NK-92 treated with Interleukin-12 subunit alpha and Interleukin-12 subunit beta, amount 100 ng/mL, for 24 hours (cell line): ENCODE results near the gene RAPGEF6.
"Not testable (repeated sequence)": the region's sequence is repeated elsewhere in the genome, so short reads cannot be mapped to it uniquely, and the experiment has no call there.

Experiments used
- DNase-seq: peaks from one replicate; lab custom pipeline; 2025; lab: John Stamatoyannopoulos, UW

Gene RAPGEF6

DNA sequence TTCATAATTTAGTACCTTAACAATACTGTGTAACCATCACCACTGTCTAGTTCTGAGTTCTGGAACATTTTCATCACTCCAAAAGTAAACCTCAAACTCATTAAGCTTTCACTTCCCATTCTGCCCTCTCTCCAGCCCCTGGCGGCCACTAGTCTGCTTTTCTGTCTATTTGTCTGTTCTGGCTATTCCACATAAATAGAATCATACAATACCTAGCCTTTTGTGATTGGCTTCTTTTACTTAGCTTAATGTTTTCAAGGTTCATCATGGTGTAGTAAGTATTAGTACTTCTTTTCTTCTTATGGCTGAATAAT, 138.7 kb downstream of the RAPGEF6 start:
- no peak for DNase-seq

DNA sequence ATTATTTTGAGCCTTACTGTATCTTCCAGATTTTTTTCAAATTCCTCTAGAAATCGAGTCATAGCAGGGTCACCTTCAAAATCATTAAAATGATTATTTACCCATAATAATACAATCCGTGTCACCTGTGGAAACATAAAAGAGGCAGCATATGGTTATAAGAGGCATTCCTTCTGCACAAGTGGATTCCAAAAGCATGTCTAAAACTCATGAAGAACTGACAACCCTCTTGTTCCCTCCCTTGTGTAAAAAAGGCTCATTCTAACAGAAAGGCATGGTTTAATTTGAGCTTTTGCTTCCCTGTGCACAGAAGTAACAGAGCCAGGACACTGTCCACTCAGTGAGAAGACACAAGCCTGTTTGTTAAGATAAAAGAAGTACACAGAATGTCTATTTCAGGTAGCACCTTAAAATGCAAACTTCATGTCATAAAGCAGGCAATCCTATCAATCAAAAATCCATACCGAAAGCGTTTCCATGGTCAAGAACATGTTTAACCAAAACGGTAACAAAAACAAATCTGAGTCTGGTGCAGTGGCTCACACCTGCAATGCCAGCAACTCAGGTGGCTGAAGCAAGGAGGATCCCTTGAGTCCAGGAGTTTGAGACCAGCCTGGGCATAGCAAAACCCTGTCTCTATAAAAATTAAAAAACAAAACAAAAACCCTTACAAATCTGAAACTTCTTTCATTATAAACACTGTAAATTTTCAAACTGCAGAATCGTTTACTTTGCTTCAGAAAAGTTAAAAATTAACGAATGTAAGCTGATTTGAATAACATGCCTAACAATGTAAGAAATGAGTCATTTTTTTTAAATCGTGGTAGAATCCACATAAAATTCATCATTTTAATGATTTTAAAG, 139.3 kb downstream of the RAPGEF6 start:
- no peak for DNase-seq

DNA sequence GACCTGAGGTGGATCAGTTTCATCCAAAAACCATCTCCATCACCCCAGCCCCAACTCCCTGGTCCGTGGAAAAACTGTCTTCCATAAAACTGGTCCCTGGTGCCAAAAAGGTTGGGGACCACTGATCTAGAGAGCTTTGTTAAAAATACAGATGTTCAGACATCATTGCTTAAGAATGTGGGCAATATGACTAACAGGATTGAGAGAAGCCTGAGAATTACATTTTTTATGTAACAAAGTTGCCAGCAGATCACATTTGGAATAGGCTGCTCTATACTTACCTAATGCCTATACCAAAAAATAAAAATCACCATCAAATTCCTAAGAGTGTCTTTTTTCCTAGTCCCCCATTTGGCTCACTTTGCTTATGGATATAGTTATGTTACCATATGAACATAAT, 143.3 kb downstream of the RAPGEF6 start:
- DNase-seq: no peak

DNA sequence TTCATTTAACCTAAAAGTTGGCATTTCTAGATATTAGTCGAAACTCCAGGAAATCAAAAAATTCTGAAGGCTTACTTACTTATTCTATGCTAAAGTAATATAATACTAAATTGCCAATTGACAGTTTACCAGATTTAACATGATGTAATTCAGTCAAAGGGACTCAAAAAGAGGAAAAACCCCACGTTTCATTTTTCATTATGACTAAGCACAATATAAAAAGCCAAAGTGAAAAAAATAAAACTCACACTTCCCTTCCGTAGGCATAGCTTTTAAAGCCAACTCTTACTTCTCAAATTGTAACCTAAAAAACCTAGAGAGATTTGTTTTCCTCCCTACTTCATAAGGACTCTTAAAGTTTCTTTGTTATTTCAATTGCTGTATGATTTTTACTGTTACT, 146.6 kb downstream of the RAPGEF6 start:
- no peak for DNase-seq

DNA sequence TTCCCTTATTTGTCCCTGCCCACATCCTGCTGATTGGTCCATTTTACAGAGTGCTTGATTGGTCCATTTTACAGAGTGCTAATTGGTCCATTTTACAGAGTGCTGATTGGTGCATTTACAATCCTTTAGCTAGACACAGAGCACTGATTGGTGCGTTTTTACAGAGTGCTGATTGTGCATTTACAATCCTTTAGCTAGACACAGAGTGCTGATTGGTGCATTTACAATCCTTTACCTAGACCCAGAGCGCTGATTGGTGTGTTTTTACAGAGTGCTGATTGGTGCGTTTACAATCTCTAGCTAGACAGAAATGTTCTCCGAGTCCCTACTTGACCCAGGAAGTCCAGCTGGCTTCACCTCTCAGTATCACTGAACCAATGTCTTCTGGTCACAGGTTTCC, 147.7 kb downstream of the RAPGEF6 start:
- not testable (repeated sequence) for DNase-seq

DNA sequence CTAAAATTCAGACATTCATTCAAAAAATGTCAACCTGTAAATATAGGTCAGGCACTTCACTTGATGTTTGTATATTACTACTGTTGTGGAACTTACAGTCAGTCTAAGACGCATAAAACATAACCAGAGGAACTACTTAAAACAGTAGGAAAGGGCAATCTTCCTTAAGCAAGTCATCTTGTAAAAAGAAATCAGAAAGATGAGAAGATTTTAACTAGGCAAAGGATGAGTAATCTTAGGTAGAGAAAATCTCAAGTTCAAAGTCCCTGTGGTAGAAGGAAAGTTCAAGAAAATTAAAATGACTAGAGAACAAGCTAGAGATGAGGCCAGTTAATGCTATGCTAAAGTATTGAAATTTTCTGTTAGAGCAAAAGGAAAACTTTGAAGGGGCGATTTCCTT, 152.4 kb downstream of the RAPGEF6 start:
- no peak for DNase-seq

DNA sequence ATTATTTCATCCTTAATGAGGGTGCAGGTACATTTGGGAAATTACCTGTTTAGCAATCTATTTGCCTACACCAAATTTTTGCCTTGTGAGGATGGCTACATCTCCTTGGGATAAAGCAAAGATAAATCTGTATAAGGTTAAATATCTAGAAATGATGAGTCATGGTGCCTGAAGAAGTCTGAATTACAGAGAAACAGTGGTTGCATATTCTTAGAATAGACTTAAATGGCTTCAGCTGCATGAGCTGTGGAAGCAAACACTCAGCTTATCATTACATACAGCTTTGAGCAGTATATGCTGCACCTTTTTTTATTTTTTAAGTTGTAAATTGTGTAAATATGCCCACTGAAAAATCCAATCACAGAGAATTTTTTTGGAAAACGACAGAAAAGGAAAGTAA, 153.5 kb downstream of the RAPGEF6 start:
- DNase-seq: no peak

DNA sequence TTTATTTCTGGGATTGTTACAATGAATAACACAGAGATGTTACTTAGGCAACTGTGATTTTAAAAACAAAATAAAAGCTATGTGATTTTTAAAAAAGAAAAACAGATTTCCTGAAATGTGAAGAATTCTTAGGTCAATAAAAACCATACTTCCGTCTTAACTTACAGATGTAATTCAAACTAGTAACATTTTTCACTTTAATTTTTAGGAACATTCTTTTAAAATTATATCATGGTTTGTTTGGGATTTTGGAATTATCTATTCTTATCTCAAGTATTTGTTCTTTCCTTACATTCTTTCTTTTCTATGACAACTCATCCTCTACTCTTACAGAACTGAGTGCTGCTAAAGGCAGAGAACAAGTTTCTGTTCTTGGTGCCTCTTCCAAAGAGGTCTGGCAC, 159.5 kb downstream of the RAPGEF6 start:
- no peak for DNase-seq

DNA sequence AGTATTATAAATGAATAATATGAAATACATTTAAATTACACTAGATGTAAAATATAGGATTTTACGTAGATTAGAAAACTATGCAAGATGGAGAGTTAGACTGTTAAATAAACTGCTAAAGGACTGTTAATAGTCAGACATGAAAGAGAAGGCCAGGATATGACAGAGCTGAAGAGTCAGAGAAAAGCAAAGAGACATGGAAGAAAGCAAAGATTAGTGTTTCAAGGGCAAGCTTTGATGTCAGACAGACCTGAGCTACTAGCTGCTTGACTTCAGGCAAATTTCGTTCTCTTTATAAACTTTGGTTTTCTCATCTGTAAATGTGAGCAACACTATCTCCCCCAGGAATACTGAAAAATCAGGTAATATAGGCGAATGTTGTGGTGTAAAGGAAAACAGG, 161.3 kb downstream of the RAPGEF6 start:
- no peak for DNase-seq

DNA sequence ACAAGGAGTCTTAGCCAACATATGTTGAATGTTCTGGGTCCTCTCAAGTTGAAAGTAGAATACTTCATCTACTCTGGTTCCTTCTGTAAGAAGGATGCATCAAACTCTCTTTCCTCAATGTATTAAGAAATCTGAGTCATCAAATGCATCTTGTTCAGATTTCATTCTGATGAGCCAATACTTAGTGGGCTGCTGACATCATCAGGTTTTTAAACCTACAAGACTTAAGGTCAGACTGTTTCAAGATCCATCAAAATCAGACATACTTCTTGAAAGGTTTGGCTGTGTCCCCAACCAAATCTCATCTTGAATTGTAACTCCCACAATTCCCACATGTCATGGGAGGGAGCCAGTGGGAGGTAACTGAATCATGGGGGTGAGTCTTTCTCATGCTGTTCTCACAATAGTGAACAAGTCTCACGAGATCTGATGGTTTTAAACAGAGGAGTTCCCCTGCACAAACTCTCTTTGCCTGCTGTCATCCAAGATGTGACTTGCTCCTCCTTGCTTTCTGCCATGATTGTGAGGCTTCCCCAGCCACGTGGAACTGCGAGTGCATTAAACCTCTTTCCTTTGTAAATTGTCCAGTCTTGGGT, 168.8 kb downstream of the RAPGEF6 start:
- no peak for DNase-seq

DNA sequence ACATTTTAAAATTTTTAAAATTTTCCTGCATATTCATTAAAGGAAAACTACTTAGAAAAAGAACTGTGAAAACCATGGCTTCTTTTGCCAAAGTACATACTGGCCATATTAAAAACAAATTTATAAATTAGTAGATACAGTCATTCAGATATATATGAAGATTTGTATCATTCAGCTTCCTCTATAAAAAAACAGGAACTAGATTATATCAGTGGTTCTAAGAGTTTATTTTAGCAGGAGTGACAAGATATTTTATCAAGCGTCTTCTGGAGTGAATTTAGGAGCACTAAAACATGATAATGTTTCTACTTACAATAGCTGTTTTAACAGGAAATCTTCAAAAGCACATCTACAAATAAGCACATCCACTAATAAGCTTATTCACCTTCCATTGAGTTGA, 171.4 kb downstream of the RAPGEF6 start:
- DNase-seq: no peak

DNA sequence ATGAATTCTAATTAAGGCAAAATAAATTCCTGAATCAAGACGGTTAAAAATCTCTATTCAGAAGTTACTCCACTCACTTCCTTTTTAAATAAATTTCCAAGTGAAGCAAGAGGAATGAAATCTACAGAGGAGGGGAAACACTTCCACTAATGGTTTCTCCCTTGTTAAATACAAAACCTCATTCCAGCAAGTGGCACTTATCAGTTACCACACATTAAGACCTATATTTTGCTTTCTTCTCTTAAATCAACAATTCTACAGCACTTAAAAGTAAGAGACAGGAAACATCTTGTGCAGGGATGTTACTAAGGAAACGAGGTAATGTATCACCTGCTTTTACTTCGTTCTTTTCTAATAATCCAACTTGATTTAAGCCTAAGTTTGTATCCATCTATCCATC, 172.6 kb downstream of the RAPGEF6 start:
- no peak for DNase-seq

DNA sequence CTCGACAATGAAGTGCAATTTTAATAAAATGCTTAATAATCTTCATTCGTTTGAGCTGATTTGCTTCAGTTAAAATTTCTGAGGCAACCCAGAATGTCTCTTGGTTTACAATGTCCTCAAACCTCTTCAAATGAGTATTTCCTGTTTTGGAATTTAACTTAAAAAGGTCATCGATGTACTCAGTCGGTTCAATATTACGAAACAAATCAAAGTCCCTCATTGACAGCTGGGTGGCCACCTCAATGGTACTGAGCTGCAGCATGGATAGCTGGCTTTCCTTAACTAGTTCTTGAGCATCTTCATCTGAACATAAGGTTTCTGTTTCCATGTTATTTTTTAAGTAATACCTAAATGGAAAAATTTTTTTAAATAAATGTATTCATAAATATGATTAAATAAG, 173.3 kb downstream of the RAPGEF6 start:
- no peak for DNase-seq

DNA sequence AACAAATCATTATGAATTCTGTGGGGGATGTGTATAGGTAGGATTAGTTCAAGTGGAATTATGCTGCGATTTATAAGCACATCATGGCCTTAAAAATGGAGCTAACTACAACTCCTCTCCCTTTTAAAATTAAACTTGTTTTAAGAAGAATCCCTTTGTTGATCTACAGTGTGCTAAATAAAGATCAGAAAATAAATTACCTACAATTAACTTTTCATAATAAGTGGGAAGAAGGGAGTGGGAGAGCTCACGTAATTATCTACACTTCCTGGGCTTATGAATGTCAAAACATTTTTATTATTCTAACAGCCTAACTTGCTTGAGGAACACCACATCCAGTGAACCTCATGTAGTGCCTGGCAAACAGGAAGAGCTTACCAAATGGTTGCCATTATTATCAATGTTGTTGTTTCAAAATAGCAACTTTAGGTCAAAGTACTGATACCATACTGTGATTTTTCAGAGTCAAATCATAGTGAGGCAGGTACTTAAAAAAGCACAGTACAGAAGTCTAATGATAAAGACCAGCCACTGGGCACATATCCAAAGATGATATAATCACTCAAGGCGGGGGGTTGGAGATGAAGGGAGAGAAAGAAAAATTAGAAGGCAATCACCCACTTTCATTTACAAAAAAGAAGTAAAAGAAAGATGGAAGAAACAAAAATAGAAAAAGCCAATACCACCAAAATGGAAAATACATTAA, 174.0 kb downstream of the RAPGEF6 start:
- DNase-seq: no peak

DNA sequence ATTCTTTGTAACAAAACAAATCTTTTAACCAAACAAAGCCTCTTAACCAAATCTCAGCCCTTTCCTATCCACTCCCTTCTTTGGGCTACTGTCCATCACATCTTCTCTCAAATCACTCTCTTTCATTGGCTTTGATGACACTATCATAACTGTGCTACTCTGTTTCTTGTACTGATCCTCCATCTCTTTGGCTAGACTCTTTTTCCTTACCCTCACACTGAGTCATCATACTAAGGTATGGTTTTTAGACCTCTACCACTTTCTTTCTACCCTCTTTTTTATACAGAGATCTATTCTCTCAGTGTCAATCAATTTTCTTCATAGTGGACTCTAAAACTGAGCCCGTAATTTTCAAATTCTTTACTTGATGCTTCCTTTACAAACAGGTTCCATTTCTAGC, 174.9 kb downstream of the RAPGEF6 start:
- DNase-seq: no peak

DNA sequence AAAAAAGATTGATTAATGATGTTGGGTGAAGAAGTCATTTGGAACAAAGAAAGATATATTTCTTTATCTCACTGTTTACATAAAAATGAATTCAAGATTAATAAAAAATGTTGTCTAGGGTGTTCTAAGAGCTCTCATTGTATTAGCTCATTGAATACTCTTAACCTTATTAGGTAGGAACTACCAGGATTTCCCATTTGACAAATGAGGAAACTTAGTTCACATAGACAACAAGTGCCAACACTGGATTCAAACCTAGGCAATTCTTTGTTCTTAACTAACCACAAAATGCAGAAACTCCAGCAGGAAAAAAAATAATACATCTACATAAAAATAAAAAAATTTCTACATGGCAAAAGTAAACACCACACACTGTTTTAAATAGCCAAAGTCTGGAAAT, 175.8 kb downstream of the RAPGEF6 start:
- DNase-seq: no peak

DNA sequence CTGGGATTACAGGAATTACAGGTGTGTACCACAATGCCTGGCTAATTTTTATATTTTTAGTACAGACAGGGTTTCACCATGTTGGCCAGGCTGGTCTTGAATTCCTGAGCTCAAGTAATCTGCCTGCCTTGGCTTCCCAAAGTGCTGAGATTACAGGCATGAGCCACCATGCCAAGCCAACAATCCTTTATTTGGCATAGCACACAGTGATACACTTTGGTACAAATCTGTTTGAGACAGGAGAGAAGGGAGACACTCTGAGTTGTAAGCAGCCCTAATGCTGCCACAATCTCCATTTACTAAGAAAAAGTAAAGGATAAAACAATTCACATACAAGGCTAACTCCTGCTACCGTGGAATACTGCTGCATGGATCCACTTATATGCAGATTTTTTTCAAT, 177.8 kb downstream of the RAPGEF6 start:
- no peak for DNase-seq

DNA sequence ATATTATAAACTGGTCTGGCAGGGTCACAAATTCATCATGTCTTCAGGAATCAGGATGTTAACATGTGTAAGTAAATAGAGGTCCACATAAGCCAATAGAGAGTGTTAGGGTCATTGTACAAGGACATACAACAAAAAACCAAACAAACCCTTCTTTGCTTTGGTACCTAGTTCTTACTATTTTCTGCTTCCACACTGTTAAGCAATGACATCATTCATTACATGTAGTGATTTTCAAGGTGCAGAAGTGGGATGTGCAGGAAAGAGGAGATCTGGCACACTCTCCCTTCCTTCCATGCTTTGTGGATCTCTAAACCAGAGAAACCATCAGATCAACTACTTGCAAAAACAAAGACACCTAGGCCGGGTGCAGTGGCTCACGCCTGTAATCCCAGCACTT, 184.1 kb downstream of the RAPGEF6 start:
- DNase-seq: no peak

DNA sequence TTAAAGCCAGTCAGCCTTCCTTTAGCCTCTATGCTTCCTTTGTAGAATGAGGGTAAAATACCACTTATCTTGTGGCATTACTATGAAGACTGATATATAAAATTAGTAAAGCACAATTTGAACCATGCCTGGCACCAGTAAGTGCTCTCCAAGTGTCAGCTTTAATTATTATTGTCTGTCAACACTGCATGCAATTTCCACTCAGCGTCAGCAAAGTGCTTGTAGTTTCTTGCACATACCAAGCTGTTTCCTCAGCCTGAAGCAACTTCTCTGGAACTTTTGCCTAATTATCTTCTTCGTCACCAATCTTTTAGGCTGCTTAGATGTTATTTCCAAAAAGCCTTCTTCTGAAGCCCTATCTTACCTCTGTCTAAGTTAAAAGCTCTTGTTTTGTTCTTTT, 193.8 kb downstream of the RAPGEF6 start:
- no peak for DNase-seq

DNA sequence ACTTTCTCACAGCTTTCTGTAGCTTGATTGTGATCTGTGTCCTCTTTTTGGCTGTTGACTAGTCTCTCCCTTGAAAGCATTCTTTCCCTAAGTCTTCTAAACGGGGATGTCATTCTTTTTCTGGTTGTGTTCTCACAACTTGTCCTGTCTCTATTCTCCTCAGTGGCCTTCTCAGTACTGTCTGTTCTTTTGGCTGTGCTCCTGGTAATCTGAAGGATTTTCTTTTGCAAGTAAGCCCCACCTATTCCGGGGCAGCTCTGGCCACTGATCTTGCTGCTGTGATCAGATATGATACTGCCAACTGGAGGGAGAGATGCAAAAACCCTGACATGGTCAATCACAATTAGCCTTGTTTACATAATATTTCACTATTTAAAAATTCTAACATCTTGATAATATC, 198.9 kb downstream of the RAPGEF6 start:
- no peak for DNase-seq

DNA sequence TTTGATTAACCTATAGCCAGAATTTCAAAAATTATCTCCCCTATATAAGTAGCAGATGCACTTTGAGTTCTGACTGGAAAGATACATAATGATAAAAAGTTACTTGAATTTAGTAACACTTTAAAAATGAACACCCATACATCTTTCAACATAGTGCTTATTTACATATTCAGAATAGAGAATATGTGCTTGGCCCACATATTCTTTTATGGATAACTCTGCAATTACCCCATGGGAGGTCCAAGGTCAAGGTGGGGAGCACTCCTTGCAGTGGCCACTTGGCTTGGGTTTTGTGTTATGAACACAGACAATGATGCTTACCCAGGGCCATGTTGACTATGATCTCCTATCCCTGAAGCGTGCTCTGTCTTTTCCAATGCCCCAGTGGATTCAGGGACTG, 201.9 kb downstream of the RAPGEF6 start:
- no peak for DNase-seq

DNA sequence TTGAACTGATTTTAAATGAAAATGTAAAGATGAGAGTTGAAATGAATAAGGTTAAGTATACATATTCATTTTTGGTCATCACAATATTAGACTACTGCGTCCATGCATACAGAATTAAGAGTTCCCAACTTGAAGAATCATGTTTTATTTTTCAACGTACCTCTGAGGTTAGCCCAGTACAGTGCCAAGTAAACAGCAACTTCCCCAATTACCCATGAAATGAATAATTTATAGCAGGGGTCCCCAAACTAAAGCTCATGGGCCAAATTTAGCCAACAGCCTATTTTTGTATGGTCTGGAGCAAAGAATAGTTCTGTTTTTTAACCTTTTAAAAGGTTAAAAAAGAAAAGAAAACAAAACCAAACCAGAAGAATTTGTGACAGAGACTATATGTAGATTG, 203.2 kb downstream of the RAPGEF6 start:
- no peak for DNase-seq

DNA sequence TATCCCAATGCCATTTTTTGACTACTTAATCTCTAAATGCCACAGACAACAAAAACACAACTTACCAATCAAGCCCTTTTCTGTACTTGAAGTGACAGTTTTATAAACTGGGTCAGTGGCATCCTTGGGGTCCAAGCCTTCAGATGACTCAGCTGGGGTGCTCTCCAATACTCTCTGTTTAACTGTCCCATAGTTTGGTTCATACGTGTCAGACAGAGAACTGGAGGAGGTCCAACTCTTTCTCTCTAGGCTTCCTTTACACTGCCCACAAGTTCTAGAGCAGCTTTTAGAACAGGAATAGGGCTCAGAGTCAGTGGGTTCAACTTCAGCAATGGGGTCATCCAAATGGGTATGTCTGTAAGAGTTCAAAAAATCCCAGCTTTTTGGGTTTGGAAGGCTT, 204.2 kb downstream of the RAPGEF6 start:
- no peak for DNase-seq

DNA sequence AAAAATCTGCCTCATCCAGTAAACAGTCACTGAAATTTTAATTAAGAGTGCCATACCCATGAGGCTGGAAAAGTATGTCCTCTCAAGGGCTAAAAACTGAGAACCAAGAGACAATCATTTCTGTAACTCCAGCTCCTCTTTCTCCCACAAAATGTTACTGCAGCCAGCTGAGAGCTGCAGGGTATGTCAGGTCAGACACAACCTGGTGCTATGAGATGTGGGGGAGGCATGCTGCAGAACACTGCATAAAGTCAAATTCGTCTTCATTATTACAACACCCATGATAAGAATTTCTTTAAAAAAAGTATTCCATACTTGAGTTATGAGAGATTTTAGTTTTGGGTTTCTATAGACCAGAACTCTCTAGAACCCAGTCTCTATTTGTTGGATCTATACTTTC, 209.0 kb downstream of the RAPGEF6 start:
- DNase-seq: no peak
